OCI-LY7 (cell line): ENCODE results near the gene LIPC.

Experiments used
- CTCF ChIP-seq: fragments of 200-600 bp; sonication (generic); conservative IDR thresholded peaks from 2 replicates; pipeline ENCODE4 v1.5.1; 2014; ENCODE audit warnings: mild to moderate bottlenecking, antibody characterized with exemption, low read length, moderate library complexity, mixed read lengths
- EZH2phosphoT487 ChIP-seq: fragments of 200-600 bp; sonication (generic); IDR thresholded peaks from 2 replicates; pipeline ENCODE4 v1.6.1; 2018; ENCODE audit warnings: low read depth, borderline replicate concordance, mild to moderate bottlenecking, mixed run types, antibody characterized with exemption, low read length, moderate library complexity, mixed read lengths

- no peak for TF ChIP-seq CTCF
- TF ChIP-seq EZH2phosphoT487: no peak
Measured at GRCh38 chr15:58479941-58480340, 48.1 kb downstream of the LIPC start.
